MCF 10A (cell line): ENCODE measurements around the gene TBRG4. TPM values are rescaled to one million over a fixed set of nuclear protein-coding genes. Genes with fewer than 3 reads are reported as not detected.
"Not testable (repeated sequence)": the region's sequence is repeated elsewhere in the genome, so short reads cannot be mapped to it uniquely, and the experiment has no call there.

Experiments used
- BruUV-seq: library from RNA; stranded (reverse); fragments of 400-500 nt; replicated peaks from 2 replicates; lab custom pipeline; 2021; lab: Mats Ljungman, UMichigan
- CTCF ChIA-PET: fragments of 300-600 bp; sonication (Branson Sonifier 250); formaldehyde crosslinking; extraction: SDS; loops from one replicate; lab custom pipeline; 2021; ENCODE audit warnings: antibody characterized with exemption, inconsistent platforms; lab: Yijun Ruan, JAX
- POLR2A ChIA-PET: fragments of 300-600, 350-650 bp; sonication (Branson Sonifier 250); formaldehyde crosslinking; extraction: SDS; loops from one replicate; lab custom pipeline; 2020; ENCODE audit warnings: antibody characterized with exemption, inconsistent platforms; lab: Yijun Ruan, JAX
- DNase-seq: peaks from one replicate; pipeline ENCODE4 v3.0.0-alpha.2; 2018; ENCODE audit not compliant: unreplicated experiment
- H3K27ac Mint-ChIP-seq: one replicate; pipeline ENCODE4 v1.8.0; 2022; ENCODE audit warnings: mild to moderate bottlenecking, low read depth, mixed read lengths; ENCODE audit not compliant: unreplicated experiment
- H3K27me3 Mint-ChIP-seq: one replicate; pipeline ENCODE4 v1.8.0; 2022; ENCODE audit warnings: mixed read lengths; ENCODE audit not compliant: insufficient read depth, unreplicated experiment
- H3K36me3 Mint-ChIP-seq: one replicate; pipeline ENCODE4 v1.8.0; 2022; ENCODE audit warnings: mild to moderate bottlenecking, moderate library complexity, mixed read lengths; ENCODE audit not compliant: insufficient read depth, unreplicated experiment
- H3K4me1 Mint-ChIP-seq: one replicate; pipeline ENCODE4 v1.8.0; 2022; ENCODE audit warnings: mixed read lengths; ENCODE audit not compliant: insufficient read depth, unreplicated experiment
- H3K4me3 Mint-ChIP-seq: one replicate; pipeline ENCODE4 v1.8.0; 2022; ENCODE audit warnings: mild to moderate bottlenecking, moderate library complexity, mixed read lengths; ENCODE audit not compliant: unreplicated experiment
- H3K9me3 Mint-ChIP-seq: one replicate; pipeline ENCODE4 v1.8.0; 2022; ENCODE audit warnings: mixed read lengths; ENCODE audit not compliant: unreplicated experiment
- intact Hi-C: fragments of 100-400 bp; cut with micrococcal nuclease; formaldehyde crosslinking; loops from 2 replicates; pipeline ENCODE4 v1.14.1; 2022
- total RNA-seq: library from RNA; stranded (reverse); gene quantifications from 2 replicates; pipeline ENCODE4 v1.2.3, GENCODE V29; 2022
- TF ChIP-seq, protein P1 (sequence below): fragments of 200-600 bp; IDR thresholded peaks from one replicate; pipeline ENCODE4 v1.8.0; 2022; ENCODE audit warnings: antibody characterized with exemption, mild to moderate bottlenecking; ENCODE audit not compliant: unreplicated experiment

The TBRG4 gene
- total RNA-seq, 1 experiment from 2014 or later, result 85.7 TPM

GRCh38 chr7:45156516-45157272 lies 45.2 kb upstream of the TBRG4 start:
- intact Hi-C loops, result loop anchor here (10.0 kb wide), 3 partner anchors 418 to 1198 kb away; partner anchors contain the start of gene ADCY1
- CTCF ChIA-PET, result interaction anchor here (0.6 to 8.2 kb wide), 6 partner anchors 8 to 697 kb away, joined by 3 to 81 read pairs (median 6); no protein-coding TSS in a partner anchor
- H3K27me3 Mint-ChIP-seq, result peaks cover 14% of the 10 kb centered on the region

DNA sequence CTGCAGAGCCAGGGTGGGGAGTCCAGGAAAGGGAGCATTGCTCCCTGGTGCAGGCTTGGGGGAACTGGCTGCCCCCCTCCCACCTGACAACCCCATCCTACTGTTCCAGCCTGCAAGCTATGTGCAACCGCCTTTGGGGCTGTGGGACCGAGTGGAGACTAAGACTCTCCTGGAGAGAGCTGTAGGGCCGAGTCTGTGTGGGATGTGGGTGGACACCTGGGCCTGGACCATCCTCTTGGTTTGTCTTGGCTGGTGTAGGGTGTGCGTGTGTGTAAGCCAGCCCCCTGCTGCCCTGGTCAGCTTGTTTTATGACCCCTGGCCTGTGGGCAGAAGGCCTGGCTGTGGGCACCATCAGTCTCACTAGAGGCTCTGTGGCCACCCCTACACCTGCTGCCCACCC lies 44.4 kb upstream of the TBRG4 start:
- H3K9me3 Mint-ChIP-seq, result no peaks in the 10 kb centered on the region
- ChIA-PET CTCF (interaction anchor here (0.6 to 8.2 kb wide), 6 partner anchors 8 to 698 kb away, joined by 3 to 81 read pairs (median 6); no protein-coding TSS in a partner anchor), POLR2A (no interaction called here)
- DNase-seq, result no peak
- no peaks in the 10 kb centered on the region for H3K36me3 Mint-ChIP-seq
- no TSS peak for BruUV-seq
- H3K4me3 Mint-ChIP-seq, result no peak overlapping the region
- no peak overlapping the region for H3K27ac Mint-ChIP-seq
- no peaks in the 10 kb centered on the region for H3K4me1 Mint-ChIP-seq
- peaks cover 18% of the 10 kb centered on the region for H3K27me3 Mint-ChIP-seq
- TF ChIP-seq, protein P1, sequence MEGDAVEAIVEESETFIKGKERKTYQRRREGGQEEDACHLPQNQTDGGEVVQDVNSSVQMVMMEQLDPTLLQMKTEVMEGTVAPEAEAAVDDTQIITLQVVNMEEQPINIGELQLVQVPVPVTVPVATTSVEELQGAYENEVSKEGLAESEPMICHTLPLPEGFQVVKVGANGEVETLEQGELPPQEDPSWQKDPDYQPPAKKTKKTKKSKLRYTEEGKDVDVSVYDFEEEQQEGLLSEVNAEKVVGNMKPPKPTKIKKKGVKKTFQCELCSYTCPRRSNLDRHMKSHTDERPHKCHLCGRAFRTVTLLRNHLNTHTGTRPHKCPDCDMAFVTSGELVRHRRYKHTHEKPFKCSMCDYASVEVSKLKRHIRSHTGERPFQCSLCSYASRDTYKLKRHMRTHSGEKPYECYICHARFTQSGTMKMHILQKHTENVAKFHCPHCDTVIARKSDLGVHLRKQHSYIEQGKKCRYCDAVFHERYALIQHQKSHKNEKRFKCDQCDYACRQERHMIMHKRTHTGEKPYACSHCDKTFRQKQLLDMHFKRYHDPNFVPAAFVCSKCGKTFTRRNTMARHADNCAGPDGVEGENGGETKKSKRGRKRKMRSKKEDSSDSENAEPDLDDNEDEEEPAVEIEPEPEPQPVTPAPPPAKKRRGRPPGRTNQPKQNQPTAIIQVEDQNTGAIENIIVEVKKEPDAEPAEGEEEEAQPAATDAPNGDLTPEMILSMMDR, result no peak
- intact Hi-C loops, result loop anchor here (10.0 kb wide), 3 partner anchors 419 to 1199 kb away; partner anchors contain the start of gene ADCY1

More at GRCh38 chr7:45156516-45157272, 45.2 kb upstream of the TBRG4 start:
- no peaks in the 10 kb centered on the region for H3K9me3 Mint-ChIP-seq
- DNase-seq, result no peak
- POLR2A ChIA-PET, result interaction anchor here (0.7 kb wide), 1 partner anchor 99 kb away, joined by 3 read pairs; no protein-coding TSS in a partner anchor
- H3K4me1 Mint-ChIP-seq, result no peaks in the 10 kb centered on the region
- no peak overlapping the region for H3K27ac Mint-ChIP-seq
- H3K4me3 Mint-ChIP-seq, result no peak overlapping the region
- BruUV-seq, result no TSS peak
- H3K36me3 Mint-ChIP-seq, result no peaks in the 10 kb centered on the region
- TF ChIP-seq, protein P1, result no peak

GRCh38 chr7:45155357-45155900 lies 43.9 kb upstream of the TBRG4 start:
- H3K9me3 Mint-ChIP-seq, result no peaks in the 10 kb centered on the region
- H3K4me1 Mint-ChIP-seq, result no peaks in the 10 kb centered on the region
- no peak overlapping the region for H3K27ac Mint-ChIP-seq
- POLR2A ChIA-PET, result no interaction called here
- intact Hi-C loops, result loop anchor here (10.0 kb wide), 3 partner anchors 419 to 1199 kb away; partner anchors contain the start of gene ADCY1
- H3K36me3 Mint-ChIP-seq, result no peaks in the 10 kb centered on the region
- peaks cover 24% of the 10 kb centered on the region for H3K27me3 Mint-ChIP-seq
- TF ChIP-seq, protein P1, result no peak
- no TSS peak for BruUV-seq
- no peak overlapping the region for H3K4me3 Mint-ChIP-seq
- CTCF ChIA-PET, result interaction anchor here (0.6 to 8.2 kb wide), 6 partner anchors 9 to 699 kb away, joined by 3 to 81 read pairs (median 6); no protein-coding TSS in a partner anchor
- no peak for DNase-seq

- intact Hi-C loops, result loop anchor here (1.0 to 10.0 kb wide), 5 partner anchors 106 to 1201 kb away; partner anchors contain the start of gene ADCY1
- DNase-seq, H3K9me3 Mint-ChIP-seq, H3K36me3 Mint-ChIP-seq, H3K27ac Mint-ChIP-seq, H3K4me1 Mint-ChIP-seq, H3K4me3 Mint-ChIP-seq, BruUV-seq, POLR2A ChIA-PET: not testable (repeated sequence)
- CTCF ChIA-PET, result interaction anchor here (0.5 to 8.2 kb wide), 18 partner anchors 9 to 474 kb away, joined by 3 to 81 read pairs (median 3); no protein-coding TSS in a partner anchor
- H3K27me3 Mint-ChIP-seq, result peaks cover 23% of the 10 kb centered on the region
Observed at GRCh38 chr7:45153861-45154260, 42.4 kb upstream of the TBRG4 start.
